ENCODE results near the gene COG5. TPM values are rescaled to one million over a fixed set of nuclear protein-coding genes. Genes with fewer than 3 reads are reported as not detected.

Gene COG5
- total RNA-seq, 1 donor from 2014 or later = 39.6 TPM

DNA sequence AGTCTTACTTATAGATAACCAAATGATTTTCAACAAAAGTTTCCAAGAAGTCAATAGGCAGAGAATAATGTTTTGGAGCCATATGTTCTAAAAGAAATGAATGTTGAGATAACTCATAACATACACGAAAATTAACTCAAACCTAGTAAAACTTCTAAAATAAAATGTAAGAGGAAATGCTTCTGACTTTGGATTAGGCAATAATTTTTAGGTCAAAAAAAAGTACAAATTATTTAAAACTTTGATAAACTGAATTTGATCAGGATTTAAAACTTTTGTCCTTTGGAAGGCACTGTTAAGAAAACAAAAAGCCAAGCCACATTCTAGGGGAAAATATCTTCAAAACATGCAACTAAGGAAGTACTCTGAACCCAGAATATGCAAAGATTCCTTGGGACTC lies 242.1 kb downstream of the COG5 start:
- Histone ChIP-seq H3K9me3 (no peaks in the 10 kb centered on the region), H3K4me3 (no peak overlapping the region), H3K36me3 (peaks cover 5% of the 10 kb centered on the region), H3K27me3 (no peaks in the 10 kb centered on the region), H3K27ac (no peak overlapping the region), H3K4me1 (no peaks in the 10 kb centered on the region)
- DNase-seq (no peak), ATAC-seq (no peak)
- TF ChIP-seq, protein P1, sequence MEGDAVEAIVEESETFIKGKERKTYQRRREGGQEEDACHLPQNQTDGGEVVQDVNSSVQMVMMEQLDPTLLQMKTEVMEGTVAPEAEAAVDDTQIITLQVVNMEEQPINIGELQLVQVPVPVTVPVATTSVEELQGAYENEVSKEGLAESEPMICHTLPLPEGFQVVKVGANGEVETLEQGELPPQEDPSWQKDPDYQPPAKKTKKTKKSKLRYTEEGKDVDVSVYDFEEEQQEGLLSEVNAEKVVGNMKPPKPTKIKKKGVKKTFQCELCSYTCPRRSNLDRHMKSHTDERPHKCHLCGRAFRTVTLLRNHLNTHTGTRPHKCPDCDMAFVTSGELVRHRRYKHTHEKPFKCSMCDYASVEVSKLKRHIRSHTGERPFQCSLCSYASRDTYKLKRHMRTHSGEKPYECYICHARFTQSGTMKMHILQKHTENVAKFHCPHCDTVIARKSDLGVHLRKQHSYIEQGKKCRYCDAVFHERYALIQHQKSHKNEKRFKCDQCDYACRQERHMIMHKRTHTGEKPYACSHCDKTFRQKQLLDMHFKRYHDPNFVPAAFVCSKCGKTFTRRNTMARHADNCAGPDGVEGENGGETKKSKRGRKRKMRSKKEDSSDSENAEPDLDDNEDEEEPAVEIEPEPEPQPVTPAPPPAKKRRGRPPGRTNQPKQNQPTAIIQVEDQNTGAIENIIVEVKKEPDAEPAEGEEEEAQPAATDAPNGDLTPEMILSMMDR (IDR thresholded peaks at IDR 0.05) = no peak
- intact Hi-C loops (cut with DNase I) = no loop called here

DNA sequence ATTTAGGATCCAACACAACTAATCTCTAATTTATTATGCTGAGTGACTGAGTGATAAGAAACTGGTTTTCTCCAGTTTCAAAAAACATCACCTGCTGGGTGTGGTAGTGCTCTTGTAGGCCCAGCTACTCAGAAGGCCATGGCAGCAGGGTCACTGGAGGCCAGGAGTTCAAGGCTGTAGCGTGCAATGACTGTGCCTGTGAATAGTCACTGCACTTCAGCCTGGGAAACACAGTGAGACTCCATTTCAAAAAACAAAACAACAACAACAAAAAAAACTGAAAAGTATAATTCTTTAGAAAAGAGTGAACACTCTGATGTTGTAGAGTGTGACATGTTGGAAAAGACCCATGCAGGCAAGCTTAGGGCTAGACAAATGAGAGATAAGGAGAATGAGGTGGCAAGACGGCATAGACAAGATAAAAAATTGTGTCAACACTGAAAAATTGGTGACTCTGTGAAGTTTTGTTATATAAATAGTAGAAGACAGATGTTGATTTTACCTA lies 243.9 kb downstream of the COG5 start:
- intact Hi-C loops (cut with DNase I) = no loop called here
- no peak overlapping the region for H3K4me3 ChIP-seq
- DNase-seq (no peak), ATAC-seq (no peak)
- TF ChIP-seq, protein P1 (IDR thresholded peaks at IDR 0.05) = no peak
- H3K9me3 ChIP-seq = no peaks in the 10 kb centered on the region
- H3K27me3 ChIP-seq = no peaks in the 10 kb centered on the region
- peaks cover 5% of the 10 kb centered on the region for H3K36me3 ChIP-seq
- H3K4me1 ChIP-seq = no peaks in the 10 kb centered on the region
- H3K27ac ChIP-seq = no peak overlapping the region

DNA sequence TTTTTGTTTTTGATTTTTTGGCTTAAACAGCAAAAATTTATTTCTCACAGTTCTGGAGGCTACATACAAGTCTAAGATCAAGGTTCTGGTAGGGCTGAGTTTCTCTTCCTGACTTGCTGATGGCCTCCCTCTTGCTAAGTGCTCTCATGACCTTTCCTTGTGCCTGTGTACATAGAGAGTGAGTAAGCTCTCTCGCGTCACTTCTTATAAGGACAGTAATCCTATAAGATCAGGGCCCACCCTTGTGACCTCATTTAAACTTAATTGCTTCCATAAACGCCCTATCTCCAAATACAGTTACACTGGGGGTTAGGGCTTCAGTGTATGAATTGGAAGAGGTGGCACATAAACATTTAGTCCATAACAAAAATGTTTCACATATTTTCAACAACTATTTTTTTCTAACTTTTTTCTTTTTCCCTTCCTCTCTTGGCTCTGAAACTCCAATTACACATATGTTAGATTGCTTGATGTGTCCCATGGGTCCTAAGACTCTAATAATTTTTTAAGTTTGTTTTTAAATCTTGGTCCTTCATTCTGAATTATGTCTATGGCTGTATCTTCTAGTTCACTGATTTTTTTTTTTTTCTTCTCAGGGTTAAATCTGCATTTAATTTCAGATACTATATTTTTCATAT lies 245.1 kb downstream of the COG5 start:
- TF ChIP-seq, protein P1 (IDR thresholded peaks at IDR 0.05) = no peak
- ATAC-seq (peak; percentile 45), DNase-seq (no peak)
- H3K36me3 ChIP-seq = peaks cover 5% of the 10 kb centered on the region
- no peak overlapping the region for H3K4me3 ChIP-seq
- H3K27ac ChIP-seq = no peak overlapping the region
- H3K27me3 ChIP-seq = no peaks in the 10 kb centered on the region
- H3K9me3 ChIP-seq = no peaks in the 10 kb centered on the region
- intact Hi-C loops (cut with DNase I) = no loop called here
- H3K4me1 ChIP-seq = no peaks in the 10 kb centered on the region

DNA sequence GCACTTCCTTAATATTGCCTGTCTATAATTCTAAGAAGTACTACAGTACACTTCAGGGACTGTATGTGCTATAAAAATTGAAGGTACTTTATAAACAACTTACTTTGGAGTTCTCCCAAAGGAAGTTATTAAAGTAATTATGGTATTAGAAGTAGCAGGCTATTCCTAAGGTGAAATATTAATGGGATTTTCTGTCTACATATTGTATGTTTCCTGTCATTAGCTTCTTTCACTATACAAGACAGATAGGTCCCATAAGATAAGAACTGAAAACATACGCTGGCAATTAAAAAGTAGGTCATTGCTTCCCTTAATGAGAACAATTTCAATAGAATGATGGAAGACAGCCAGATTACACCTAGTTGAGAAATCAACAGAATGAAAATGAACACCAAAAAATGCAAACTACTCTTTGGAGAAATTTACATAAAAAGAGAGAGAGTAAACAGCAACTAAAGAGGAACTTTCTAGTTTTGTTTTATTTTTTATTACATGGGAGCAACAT lies 248.0 kb downstream of the COG5 start:
- Histone ChIP-seq H3K4me3 (no peak overlapping the region), H3K4me1 (no peaks in the 10 kb centered on the region), H3K27ac (no peak overlapping the region), H3K9me3 (no peaks in the 10 kb centered on the region), H3K36me3 (no peaks in the 10 kb centered on the region), H3K27me3 (no peaks in the 10 kb centered on the region)
- DNase-seq (no peak), ATAC-seq (no peak)
- intact Hi-C loops (cut with DNase I) = no loop called here
- TF ChIP-seq, protein P1 (IDR thresholded peaks at IDR 0.05) = no peak

GRCh38 chr7:107313355-107313754 lies 250.4 kb downstream of the COG5 start:
- Histone ChIP-seq H3K36me3 (no peaks in the 10 kb centered on the region), H3K9me3 (no peaks in the 10 kb centered on the region), H3K27me3 (no peaks in the 10 kb centered on the region), H3K4me1 (no peaks in the 10 kb centered on the region), H3K27ac (no peak overlapping the region), H3K4me3 (no peak overlapping the region)
- intact Hi-C loops (cut with DNase I) = no loop called here
- DNase-seq = no peak
- TF ChIP-seq, protein P1 (IDR thresholded peaks at IDR 0.05) = no peak
- ATAC-seq = no peak
